Stimulated activated CD4-positive, alpha-beta T cell treated with anti-CD3 and anti-CD28 coated beads, Interleukin-4, amount 100 ng/mL, for 24 hours (primary cell): ENCODE results near the gene DDX3X.
"Not testable (repeated sequence)": the region's sequence is repeated elsewhere in the genome, so short reads cannot be mapped to it uniquely, and the experiment has no call there.

Experiments used
- DNase-seq: peaks from one replicate; pipeline ENCODE4 v3.0.0-alpha.2; 2020

The DDX3X gene

GRCh38 chrX:41333744-41334362 is at the start of gene DDX3X:
Gene DDX3X, plus strand, starts transcription at chrX:41334162. Its CDS starts 91 bp downstream, at chrX:41334253.
- DNase-seq, result peak; percentile 87

GRCh38 chrX:41285928-41286327 is 48.0 kb upstream of the DDX3X start:
- not testable (repeated sequence) for DNase-seq

- no peak for DNase-seq
Observed at GRCh38 chrX:41288641-41289040, 45.3 kb upstream of the DDX3X start.

GRCh38 chrX:41289095-41289494 is 44.9 kb upstream of the DDX3X start:
- no peak for DNase-seq

GRCh38 chrX:41291309-41291708 is 42.7 kb upstream of the DDX3X start:
- DNase-seq, result no peak

GRCh38 chrX:41293269-41293668 is 40.7 kb upstream of the DDX3X start:
- no peak for DNase-seq

GRCh38 chrX:41300758-41301437 is 33.1 kb upstream of the DDX3X start:
- DNase-seq, result no peak

GRCh38 chrX:41301438-41301824 is 32.5 kb upstream of the DDX3X start:
- no peak for DNase-seq

GRCh38 chrX:41302370-41302769 is 31.6 kb upstream of the DDX3X start:
- no peak for DNase-seq

GRCh38 chrX:41303013-41303412 is 30.9 kb upstream of the DDX3X start:
- DNase-seq, result no peak

- DNase-seq, result no peak
Observed at GRCh38 chrX:41304178-41304577, 29.8 kb upstream of the DDX3X start.

- DNase-seq, result no peak
Observed at GRCh38 chrX:41308884-41309647, 24.9 kb upstream of the DDX3X start.

GRCh38 chrX:41312786-41313185 is 21.2 kb upstream of the DDX3X start:
- DNase-seq, result no peak

- no peak for DNase-seq
Observed at GRCh38 chrX:41313419-41313818, 20.5 kb upstream of the DDX3X start.

- DNase-seq, result no peak
Observed at GRCh38 chrX:41314204-41314603, 19.8 kb upstream of the DDX3X start.

- no peak for DNase-seq
Observed at GRCh38 chrX:41314881-41315280, 19.1 kb upstream of the DDX3X start.

GRCh38 chrX:41316266-41316665 is 17.7 kb upstream of the DDX3X start:
- DNase-seq, result not testable (repeated sequence)

GRCh38 chrX:41317477-41318208 is 16.3 kb upstream of the DDX3X start:
- DNase-seq, result no peak

GRCh38 chrX:41320393-41320792 is 13.6 kb upstream of the DDX3X start:
- DNase-seq, result no peak

- no peak for DNase-seq
Observed at GRCh38 chrX:41322821-41323603, 10.9 kb upstream of the DDX3X start.

GRCh38 chrX:41326431-41326830 is 7.5 kb upstream of the DDX3X start:
- no peak for DNase-seq

- DNase-seq, result no peak
Observed at GRCh38 chrX:41327341-41327740, 6.6 kb upstream of the DDX3X start.

- no peak for DNase-seq
Observed at GRCh38 chrX:41329101-41329500, 4.9 kb upstream of the DDX3X start.
